Testis (tissue), 3 donors: ENCODE measurements around the gene ABHD12. TPM values are rescaled to one million over a fixed set of nuclear protein-coding genes. Genes with fewer than 3 reads are reported as not detected.

Source experiments
- DNase-seq: peaks from one replicate; pipeline ENCODE4 v3.0.0-alpha.2; 2019
- H3K27ac ChIP-seq, 2 donors: fragments of 200-600 bp; sonication (generic); one replicate each; pipeline ENCODE4 v1.5.1; 2019
- H3K27me3 ChIP-seq: fragments of 200-600 bp; sonication (generic); one replicate; pipeline ENCODE4 v1.5.1; 2019
- H3K36me3 ChIP-seq: fragments of 200-600 bp; sonication (generic); one replicate; pipeline ENCODE4 v1.5.1; 2017; ENCODE audit warnings: low read depth; ENCODE audit errors: missing control alignments
- H3K4me1 ChIP-seq: fragments of 200-600 bp; sonication (generic); one replicate; pipeline ENCODE4 v1.5.1; 2019
- H3K4me3 ChIP-seq, 2 donors: fragments of 200-600 bp; sonication (generic); one replicate each; pipeline ENCODE4 v1.5.1; 2017 to 2019
- H3K9me3 ChIP-seq: fragments of 200-600 bp; sonication (generic); one replicate; pipeline ENCODE4 v1.5.1; 2017
- POLR2A ChIP-seq: fragments of 450-650 bp; IDR thresholded peaks from one replicate; pipeline ENCODE4 v1.6.1; 2017; ENCODE audit warnings: antibody characterized with exemption, mild to moderate bottlenecking, moderate library complexity
- WGBS, 2 donors: methylation state at CpG; one replicate each; pipeline ENCODE4 v1.1.5; 2018; 5-methylcytosine and 5-hydroxymethylcytosine counted together
- intact Hi-C: fragments of 100-400 bp; cut with DNase I; formaldehyde crosslinking; loops from one replicate; pipeline ENCODE4 v1.15.1; 2023; ENCODE audit warnings: low total_unique reads
- polyA plus RNA-seq: library from polyadenylated mRNA; stranded (reverse); fragments of 350-450 nt; fragmentation: Illumina TruSeq; extraction: RNeasy Lipid Tissue Mini Kit (QIAGEN cat#74804); gene quantifications from one replicate; pipeline ENCODE4 v1.2.3, GENCODE V29; 2014; ENCODE audit warnings: low read depth, low replicate concordance; ENCODE audit not compliant: insufficient read depth
- total RNA-seq, 2 donors: library from RNA; depleted of rRNA; stranded (reverse); fragments of >200 nt; gene quantifications; one replicate each; pipeline ENCODE4 v1.2.3, GENCODE V29; 2016
- TF ChIP-seq, protein P1 (sequence below), 3 experiments: fragments of 450-650 bp in 2 of 3; fragments of 200-600 bp in 1 of 3; sonication (generic) in 1 of 3; IDR thresholded peaks; one replicate each; pipeline ENCODE4 v1.5.1; 2016 to 2019; ENCODE audit warnings: antibody characterized with exemption in 3 of 3, mild to moderate bottlenecking in 2 of 3, moderate library complexity in 1 of 3

ABHD12 gene
- total and polyA plus RNA-seq, 3 donors from 2014 or later = 40.8 to 51.5 (median 47.5) TPM

DNA sequence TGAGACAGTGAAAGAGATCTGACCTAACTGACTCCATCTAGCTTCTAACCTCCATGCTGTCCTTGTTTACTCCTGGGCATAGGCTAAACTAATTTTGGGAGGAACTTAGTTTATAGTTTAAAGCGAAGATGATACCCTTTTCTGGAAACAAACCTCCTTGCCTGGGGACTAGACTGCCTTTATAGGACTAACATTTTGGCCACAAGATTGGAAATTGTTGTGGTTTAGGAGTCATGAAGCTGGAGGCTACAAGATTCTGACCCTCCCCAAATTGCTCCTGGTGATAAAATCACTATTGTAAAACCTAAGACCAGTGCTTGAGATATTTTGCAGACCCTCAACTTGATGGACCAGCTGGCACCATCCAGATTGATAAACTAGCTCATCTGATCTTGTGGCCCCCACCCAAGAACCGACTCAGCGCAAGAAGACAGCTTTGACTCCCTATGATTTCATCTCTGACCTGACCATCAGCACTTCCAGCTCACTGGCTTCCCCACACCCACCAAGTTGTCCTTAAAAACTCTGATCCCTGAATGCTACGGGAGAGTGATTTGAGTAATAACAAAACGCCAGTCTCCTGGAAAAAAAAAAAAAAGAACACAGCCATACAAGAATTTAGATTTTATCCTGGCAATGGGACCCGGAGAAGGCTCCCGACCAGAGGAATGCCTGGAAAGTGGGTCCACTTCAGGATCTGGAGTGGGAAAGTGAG, 63.0 kb downstream of the ABHD12 start:
- 89 to 90% methylated on average over 7 of the region's 7 CpGs for WGBS, 2 donors
- DNase-seq = no peak
- Histone ChIP-seq H3K9me3 (no peaks in the 10 kb centered on the region), H3K4me1 (no peaks in the 10 kb centered on the region), H3K27me3 (no peaks in the 10 kb centered on the region), H3K36me3 (no peaks in the 10 kb centered on the region), H3K27ac (no peak overlapping the region), H3K4me3 (no peak overlapping the region)
- intact Hi-C loops = no loop called here
- no peak for TF ChIP-seq POLR2A
- TF ChIP-seq, protein P1, sequence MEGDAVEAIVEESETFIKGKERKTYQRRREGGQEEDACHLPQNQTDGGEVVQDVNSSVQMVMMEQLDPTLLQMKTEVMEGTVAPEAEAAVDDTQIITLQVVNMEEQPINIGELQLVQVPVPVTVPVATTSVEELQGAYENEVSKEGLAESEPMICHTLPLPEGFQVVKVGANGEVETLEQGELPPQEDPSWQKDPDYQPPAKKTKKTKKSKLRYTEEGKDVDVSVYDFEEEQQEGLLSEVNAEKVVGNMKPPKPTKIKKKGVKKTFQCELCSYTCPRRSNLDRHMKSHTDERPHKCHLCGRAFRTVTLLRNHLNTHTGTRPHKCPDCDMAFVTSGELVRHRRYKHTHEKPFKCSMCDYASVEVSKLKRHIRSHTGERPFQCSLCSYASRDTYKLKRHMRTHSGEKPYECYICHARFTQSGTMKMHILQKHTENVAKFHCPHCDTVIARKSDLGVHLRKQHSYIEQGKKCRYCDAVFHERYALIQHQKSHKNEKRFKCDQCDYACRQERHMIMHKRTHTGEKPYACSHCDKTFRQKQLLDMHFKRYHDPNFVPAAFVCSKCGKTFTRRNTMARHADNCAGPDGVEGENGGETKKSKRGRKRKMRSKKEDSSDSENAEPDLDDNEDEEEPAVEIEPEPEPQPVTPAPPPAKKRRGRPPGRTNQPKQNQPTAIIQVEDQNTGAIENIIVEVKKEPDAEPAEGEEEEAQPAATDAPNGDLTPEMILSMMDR (IDR thresholded peaks at IDR 0.05) = no peak

DNA sequence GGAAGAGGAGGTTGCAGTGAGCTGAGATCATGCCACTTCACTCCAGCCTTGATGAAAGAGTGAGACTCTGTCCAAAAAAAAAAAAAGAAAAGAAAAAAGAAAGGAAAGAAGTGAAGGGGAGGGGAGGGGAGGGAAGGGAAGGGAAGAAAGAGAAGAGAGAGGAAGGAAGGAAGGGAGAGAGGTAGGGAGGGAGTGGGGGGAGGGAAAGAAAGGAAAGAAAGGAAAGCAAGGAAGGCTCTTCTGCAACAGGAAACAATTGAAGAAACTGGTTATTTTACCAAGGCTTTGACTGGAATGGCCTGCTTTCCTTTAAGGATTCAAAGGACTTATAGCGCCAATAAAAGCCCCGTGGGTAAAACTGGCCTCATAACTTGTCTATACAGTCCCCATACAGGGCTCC, 64.6 kb downstream of the ABHD12 start:
- intact Hi-C loops = no loop called here
- no peak for DNase-seq
- Histone ChIP-seq H3K9me3 (no peaks in the 10 kb centered on the region), H3K27ac (no peak overlapping the region), H3K4me3 (no peak overlapping the region), H3K4me1 (no peaks in the 10 kb centered on the region), H3K36me3 (no peaks in the 10 kb centered on the region), H3K27me3 (no peaks in the 10 kb centered on the region)
- WGBS, 2 donors = 76 to 79% methylated on average over 2 of the region's 2 CpGs
- TF ChIP-seq, protein P1 (IDR thresholded peaks at IDR 0.05) = no peak
- no peak for TF ChIP-seq POLR2A

DNA sequence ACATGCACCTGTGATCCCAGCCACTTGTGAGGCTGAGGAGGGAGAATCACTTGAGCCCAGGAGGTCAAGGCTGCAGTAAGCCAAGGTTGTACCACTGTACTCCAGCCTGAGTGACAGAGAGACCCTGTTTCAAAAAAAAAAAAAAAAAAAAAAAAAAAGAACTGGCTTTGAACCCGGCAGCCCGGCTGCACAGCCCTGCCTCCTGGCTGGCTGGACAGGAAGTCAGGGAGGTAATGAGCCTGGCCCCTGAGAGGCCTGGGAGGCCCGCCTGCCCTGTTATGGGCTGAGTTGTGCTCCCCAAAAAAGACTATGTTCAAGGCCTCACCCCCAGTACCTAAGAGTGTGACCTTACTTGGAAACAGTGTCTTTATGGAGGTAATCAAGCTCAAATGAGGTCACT, 65.6 kb downstream of the ABHD12 start:
- Histone ChIP-seq H3K4me3 (no peak overlapping the region), H3K4me1 (no peaks in the 10 kb centered on the region), H3K27ac (no peak overlapping the region), H3K36me3 (no peaks in the 10 kb centered on the region), H3K9me3 (no peaks in the 10 kb centered on the region), H3K27me3 (no peaks in the 10 kb centered on the region)
- TF ChIP-seq, protein P1 (IDR thresholded peaks at IDR 0.05) = no peak
- TF ChIP-seq POLR2A = no peak
- WGBS, 2 donors = 60 to 69% methylated on average over 3 of the region's 3 CpGs
- DNase-seq = no peak
- intact Hi-C loops = no loop called here

DNA sequence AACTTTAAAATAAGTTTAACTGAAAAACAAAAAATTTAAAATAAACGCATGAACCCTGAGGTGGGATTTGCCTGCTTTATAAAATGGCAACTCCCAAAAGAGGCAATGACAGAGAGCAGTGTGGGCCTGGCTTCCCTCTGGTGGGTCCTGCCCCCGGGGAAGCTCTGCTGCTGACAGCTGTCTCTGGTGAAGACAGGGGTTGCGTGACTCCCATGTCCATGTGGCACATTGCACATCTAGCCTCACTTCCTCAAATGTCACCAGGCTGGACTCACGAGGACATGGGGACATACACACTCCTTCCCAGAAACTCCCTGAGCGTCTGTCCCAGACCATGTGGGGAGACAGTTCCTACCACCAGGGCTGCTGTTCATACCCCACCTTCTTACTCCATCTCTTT, 66.2 kb downstream of the ABHD12 start:
- H3K36me3 ChIP-seq = no peaks in the 10 kb centered on the region
- no peak overlapping the region for H3K27ac ChIP-seq
- H3K4me3 ChIP-seq = no peak overlapping the region
- TF ChIP-seq, protein P1 (IDR thresholded peaks at IDR 0.05) = no peak
- no peak for TF ChIP-seq POLR2A
- no peaks in the 10 kb centered on the region for H3K4me1 ChIP-seq
- H3K27me3 ChIP-seq = no peaks in the 10 kb centered on the region
- intact Hi-C loops = no loop called here
- peak; percentile 40 for DNase-seq
- no peaks in the 10 kb centered on the region for H3K9me3 ChIP-seq
- WGBS, 2 donors = 78 to 87% methylated on average over 5 of the region's 5 CpGs
